HCT116 (cell line): ENCODE data around the gene CDH4. TPM values are rescaled to one million over a fixed set of nuclear protein-coding genes. Genes with fewer than 3 reads are reported as not detected.

Source experiments
- ATAC-seq: fragments of 200-7000 bp; cut with Tn5 transposase; 2 replicates; pipeline ENCODE4 v1.9.1; 2020; ENCODE audit warnings: mild to moderate bottlenecking, moderate library complexity
- BruUV-seq: library from RNA; stranded (reverse); fragments of 400-500 nt; replicated peaks from 2 replicates; lab custom pipeline; 2021; lab: Mats Ljungman, UMichigan
- CTCF ChIA-PET: fragments of 300-600 bp; sonication (Branson Sonifier 250); formaldehyde crosslinking; loops from one replicate; lab custom pipeline; 2021; ENCODE audit warnings: antibody characterized with exemption; lab: Charles Lee
- POLR2A ChIA-PET: fragments of 300-600, 350-600 bp; sonication (Branson Sonifier 250); formaldehyde crosslinking; loops from one replicate; lab custom pipeline; 2021; ENCODE audit warnings: antibody characterized with exemption; lab: Charles Lee
- RAD21 ChIA-PET, 2 experiments: fragments of 300-600 bp; sonication (Branson Sonifier 250); formaldehyde crosslinking; loops; one replicate each; lab custom pipeline; 2023; ENCODE audit warnings: low total read pairs in 2 of 2; ENCODE audit not compliant: uncharacterized antibody in 2 of 2, unreplicated experiment in 2 of 2, low non-redundant PET in 1 of 2; lab: Charles Lee
- DNase-seq: peaks from one replicate; pipeline ENCODE4 v3.0.0-alpha.2; 2010; ENCODE audit warnings: low read depth, low spot score
- H2AFZ ChIP-seq: fragments of 200-600 bp; shearing (Covaris generic), sonication (generic); 2 replicates; pipeline ENCODE4 v1.6.1; 2017; ENCODE audit warnings: low read depth, mixed run types, mixed read lengths, antibody characterized with exemption, low read length; ENCODE audit not compliant: poor library complexity, severe bottlenecking
- H3K27ac ChIP-seq: 2 replicates; pipeline ENCODE4 v1.5.1; 2012; ENCODE audit warnings: low read depth, low read length
- H3K27me3 ChIP-seq: fragments of 200-600 bp; sonication (generic); 2 replicates; pipeline ENCODE4 v1.6.1; 2016; ENCODE audit warnings: mixed run types, low read length, mixed read lengths; ENCODE audit not compliant: insufficient read depth
- H3K36me3 ChIP-seq, 2 experiments: fragments of 200-500 bp in 1 of 2; fragments of 200-600 bp in 1 of 2; sonication (Bioruptor generic) in 1 of 2; sonication (generic) in 1 of 2; 2 replicates each; pipeline versions ENCODE4 v1.5.1 to v1.6.1; 2014 to 2016; ENCODE audit warnings: low read length in 2 of 2, inconsistent platforms in 1 of 2, mixed read lengths in 1 of 2, mixed run types in 1 of 2; ENCODE audit not compliant: insufficient read depth in 2 of 2, control insufficient read depth in 1 of 2
- H3K4me1 ChIP-seq, 2 experiments: fragments of 200-600 bp in 1 of 2; sonication (generic) in 1 of 2; 2 replicates each; pipeline versions ENCODE4 v1.5.1 to v1.6.1; 2012 to 2017; ENCODE audit warnings: low read length in 2 of 2, inconsistent platforms in 1 of 2, mild to moderate bottlenecking in 1 of 2, mixed read lengths in 1 of 2, mixed run types in 1 of 2, moderate library complexity in 1 of 2; ENCODE audit not compliant: insufficient read depth in 2 of 2, control insufficient read depth in 1 of 2
- H3K4me2 ChIP-seq: fragments of 200-600 bp; sonication (generic); 2 replicates; pipeline ENCODE4 v1.6.1; 2017; ENCODE audit warnings: mixed run types, low read length, mixed read lengths
- H3K4me3 ChIP-seq, 2 experiments: fragments of 200-600 bp in 1 of 2; sonication (generic) in 1 of 2; replicated peaks in 1 of 2; 2 replicates each; pipeline ENCODE4 v1.5.1; 2011 to 2016; ENCODE audit warnings: low read length in 2 of 2, control low read depth in 1 of 2, low read depth in 1 of 2, mild to moderate bottlenecking in 1 of 2, mixed read lengths in 1 of 2, mixed run types in 1 of 2
- H3K79me2 ChIP-seq: fragments of 200-600 bp; sonication (generic); 2 replicates; pipeline ENCODE4 v1.6.1; 2017; ENCODE audit warnings: mild to moderate bottlenecking, mixed run types, low read length, moderate library complexity, mixed read lengths; ENCODE audit not compliant: insufficient read depth
- H3K9ac ChIP-seq: fragments of 200-600 bp; sonication (generic); 2 replicates; pipeline ENCODE4 v1.6.1; 2016; ENCODE audit warnings: low read length, mixed read lengths
- H3K9me2 ChIP-seq: fragments of 200-600 bp; sonication (generic), shearing (Covaris generic); 2 replicates; pipeline ENCODE4 v1.6.1; 2017; ENCODE audit warnings: mixed run types, mild to moderate bottlenecking, moderate library complexity; ENCODE audit not compliant: insufficient read depth
- H3K9me3 ChIP-seq, 2 experiments: fragments of 200-500 bp in 1 of 2; fragments of 200-600 bp in 1 of 2; sonication (Bioruptor generic) in 1 of 2; sonication (generic) in 1 of 2; 2 replicates each; pipeline ENCODE4 v1.6.1; 2014 to 2017; ENCODE audit warnings: low read length in 2 of 2, mixed read lengths in 2 of 2, inconsistent platforms in 1 of 2, low read depth in 1 of 2, mild to moderate bottlenecking in 1 of 2, mixed run types in 1 of 2, moderate library complexity in 1 of 2; ENCODE audit not compliant: control insufficient read depth in 1 of 2, insufficient read depth in 1 of 2
- H4K20me1 ChIP-seq: fragments of 200-600 bp; sonication (generic), shearing (Covaris generic); 2 replicates; pipeline ENCODE4 v1.6.1; 2017; ENCODE audit warnings: mixed run types, mild to moderate bottlenecking, moderate library complexity; ENCODE audit not compliant: insufficient read depth
- POLR2A ChIP-seq: IDR thresholded peaks from 2 replicates; pipeline ENCODE4 v1.7.0; 2011; ENCODE audit warnings: borderline replicate concordance; ENCODE audit not compliant: insufficient read depth, insufficient read length; ENCODE audit errors: extremely low read depth
- SIN3A ChIP-seq: IDR thresholded peaks from 2 replicates; pipeline ENCODE4 v1.6.1; 2012; ENCODE audit warnings: low read depth
- ZNF274 ChIP-seq: fragments of 200-500 bp; sonication (Bioruptor generic); IDR thresholded peaks from 2 replicates; pipeline ENCODE4 v1.6.1; 2014; ENCODE audit warnings: mild to moderate bottlenecking, low read depth, low read length, inconsistent platforms
- intact Hi-C: fragments of 100-400 bp; cut with micrococcal nuclease; formaldehyde crosslinking; loops from 2 replicates; pipeline ENCODE4 v1.10.0; 2022
- total RNA-seq: library from RNA; stranded (reverse); gene quantifications from one replicate; pipeline ENCODE4 v1.2.1, GENCODE V29; 2021; ENCODE audit not compliant: unreplicated experiment
- TF ChIP-seq, protein P1 (sequence below): IDR thresholded peaks from 2 replicates; pipeline ENCODE4 v1.6.1; 2012; ENCODE audit warnings: low read depth
- TF ChIP-seq, protein P2 (sequence below): IDR thresholded peaks from 2 replicates; pipeline ENCODE4 v1.6.1; 2011; ENCODE audit warnings: mild to moderate bottlenecking, low read length, moderate library complexity; ENCODE audit not compliant: insufficient replicate concordance; ENCODE audit errors: extremely low read depth

Gene CDH4
- total RNA-seq, 1 experiment from 2014 or later: not detected

DNA sequence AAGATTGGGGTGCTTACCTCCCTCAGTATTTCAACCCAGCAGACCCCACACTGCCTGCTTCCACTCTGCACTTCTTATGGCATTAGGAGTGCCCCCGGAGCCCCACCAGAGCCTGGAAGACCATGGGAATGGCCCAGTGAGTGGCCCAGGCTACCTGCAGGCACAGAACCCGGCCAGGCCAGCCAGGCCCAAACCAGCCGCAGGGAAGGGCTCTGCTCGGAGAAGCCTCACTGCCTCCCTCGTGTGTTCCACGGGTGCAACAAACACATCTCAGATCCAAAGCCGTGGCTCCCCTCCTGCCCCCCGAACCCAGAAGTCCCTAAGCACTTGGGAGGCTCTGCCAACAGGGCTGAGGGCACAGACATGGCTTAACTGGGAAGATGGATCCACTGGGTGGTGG lies 283.9 kb downstream of the CDH4 start:
- no peaks in the 10 kb centered on the region for H3K79me2 ChIP-seq
- no peak overlapping the region for H3K4me2 ChIP-seq
- no peaks in the 10 kb centered on the region for H3K36me3 ChIP-seq
- no peak overlapping the region for H3K9ac ChIP-seq
- no TSS peak for BruUV-seq
- H3K27me3 ChIP-seq: no peaks in the 10 kb centered on the region
- intact Hi-C loops: no loop called here
- no peak overlapping the region for H2AFZ ChIP-seq
- CTCF ChIA-PET: no interaction called here
- H3K27ac ChIP-seq: no peak overlapping the region
- H3K9me3 ChIP-seq: no peaks in the 10 kb centered on the region
- POLR2A ChIA-PET: no interaction called here
- no peaks in the 10 kb centered on the region for H3K9me2 ChIP-seq
- no peaks in the 10 kb centered on the region for H3K4me1 ChIP-seq
- RAD21 ChIA-PET: no interaction called here
- H3K4me3 ChIP-seq: no peak overlapping the region
- no peak for ATAC-seq
- H4K20me1 ChIP-seq: no peaks in the 10 kb centered on the region
- no peak for DNase-seq
- TF ChIP-seq POLR2A (no peak), ZNF274 (no peak), SIN3A (no peak)
- TF ChIP-seq, protein P1, sequence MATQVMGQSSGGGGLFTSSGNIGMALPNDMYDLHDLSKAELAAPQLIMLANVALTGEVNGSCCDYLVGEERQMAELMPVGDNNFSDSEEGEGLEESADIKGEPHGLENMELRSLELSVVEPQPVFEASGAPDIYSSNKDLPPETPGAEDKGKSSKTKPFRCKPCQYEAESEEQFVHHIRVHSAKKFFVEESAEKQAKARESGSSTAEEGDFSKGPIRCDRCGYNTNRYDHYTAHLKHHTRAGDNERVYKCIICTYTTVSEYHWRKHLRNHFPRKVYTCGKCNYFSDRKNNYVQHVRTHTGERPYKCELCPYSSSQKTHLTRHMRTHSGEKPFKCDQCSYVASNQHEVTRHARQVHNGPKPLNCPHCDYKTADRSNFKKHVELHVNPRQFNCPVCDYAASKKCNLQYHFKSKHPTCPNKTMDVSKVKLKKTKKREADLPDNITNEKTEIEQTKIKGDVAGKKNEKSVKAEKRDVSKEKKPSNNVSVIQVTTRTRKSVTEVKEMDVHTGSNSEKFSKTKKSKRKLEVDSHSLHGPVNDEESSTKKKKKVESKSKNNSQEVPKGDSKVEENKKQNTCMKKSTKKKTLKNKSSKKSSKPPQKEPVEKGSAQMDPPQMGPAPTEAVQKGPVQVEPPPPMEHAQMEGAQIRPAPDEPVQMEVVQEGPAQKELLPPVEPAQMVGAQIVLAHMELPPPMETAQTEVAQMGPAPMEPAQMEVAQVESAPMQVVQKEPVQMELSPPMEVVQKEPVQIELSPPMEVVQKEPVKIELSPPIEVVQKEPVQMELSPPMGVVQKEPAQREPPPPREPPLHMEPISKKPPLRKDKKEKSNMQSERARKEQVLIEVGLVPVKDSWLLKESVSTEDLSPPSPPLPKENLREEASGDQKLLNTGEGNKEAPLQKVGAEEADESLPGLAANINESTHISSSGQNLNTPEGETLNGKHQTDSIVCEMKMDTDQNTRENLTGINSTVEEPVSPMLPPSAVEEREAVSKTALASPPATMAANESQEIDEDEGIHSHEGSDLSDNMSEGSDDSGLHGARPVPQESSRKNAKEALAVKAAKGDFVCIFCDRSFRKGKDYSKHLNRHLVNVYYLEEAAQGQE: no peak
- TF ChIP-seq, protein P2, sequence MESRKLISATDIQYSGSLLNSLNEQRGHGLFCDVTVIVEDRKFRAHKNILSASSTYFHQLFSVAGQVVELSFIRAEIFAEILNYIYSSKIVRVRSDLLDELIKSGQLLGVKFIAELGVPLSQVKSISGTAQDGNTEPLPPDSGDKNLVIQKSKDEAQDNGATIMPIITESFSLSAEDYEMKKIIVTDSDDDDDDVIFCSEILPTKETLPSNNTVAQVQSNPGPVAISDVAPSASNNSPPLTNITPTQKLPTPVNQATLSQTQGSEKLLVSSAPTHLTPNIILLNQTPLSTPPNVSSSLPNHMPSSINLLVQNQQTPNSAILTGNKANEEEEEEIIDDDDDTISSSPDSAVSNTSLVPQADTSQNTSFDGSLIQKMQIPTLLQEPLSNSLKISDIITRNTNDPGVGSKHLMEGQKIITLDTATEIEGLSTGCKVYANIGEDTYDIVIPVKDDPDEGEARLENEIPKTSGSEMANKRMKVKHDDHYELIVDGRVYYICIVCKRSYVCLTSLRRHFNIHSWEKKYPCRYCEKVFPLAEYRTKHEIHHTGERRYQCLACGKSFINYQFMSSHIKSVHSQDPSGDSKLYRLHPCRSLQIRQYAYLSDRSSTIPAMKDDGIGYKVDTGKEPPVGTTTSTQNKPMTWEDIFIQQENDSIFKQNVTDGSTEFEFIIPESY: no peak
